H9 (cell line): Measurements from ENCODE around the gene MAML3. TPM values are rescaled to one million over a fixed set of nuclear protein-coding genes. Genes with fewer than 3 reads are reported as not detected.

Experiments used
- DNase-seq: peaks from one replicate; pipeline ENCODE4 v3.0.0-alpha.2; 2017
- H2AFZ ChIP-seq: one replicate; pipeline ENCODE4 v1.6.1; 2013; ENCODE audit warnings: mild to moderate bottlenecking, low read length, control low read depth, moderate library complexity
- H2AK5ac ChIP-seq: 2 replicates; pipeline ENCODE4 v1.6.1; 2013; ENCODE audit warnings: low read length, control low read depth, mixed read lengths; ENCODE audit not compliant: insufficient read length
- H2BK120ac ChIP-seq: one replicate; pipeline ENCODE4 v1.6.1; 2013; ENCODE audit warnings: low read depth, mild to moderate bottlenecking, low read length, control low read depth, inconsistent platforms; ENCODE audit not compliant: poor library complexity, severe bottlenecking
- H2BK12ac ChIP-seq: 2 replicates; pipeline ENCODE4 v1.6.1; 2013; ENCODE audit warnings: low read length, control low read depth, mixed read lengths, low read depth; ENCODE audit not compliant: insufficient read length
- H2BK15ac ChIP-seq: 2 replicates; pipeline ENCODE4 v1.6.1; 2013; ENCODE audit warnings: low read depth, low read length, control low read depth
- H2BK20ac ChIP-seq: one replicate; pipeline ENCODE4 v1.6.1; 2013; ENCODE audit warnings: low read depth, mild to moderate bottlenecking, low read length, control low read depth, inconsistent platforms; ENCODE audit not compliant: poor library complexity, severe bottlenecking
- H2BK5ac ChIP-seq: 2 replicates; pipeline ENCODE4 v1.6.1; 2013; ENCODE audit warnings: low read length, control low read depth, mixed read lengths; ENCODE audit not compliant: insufficient read length
- H3K14ac ChIP-seq: 2 replicates; pipeline ENCODE4 v1.6.1; 2013; ENCODE audit warnings: low read length, control low read depth; ENCODE audit not compliant: insufficient read depth
- H3K18ac ChIP-seq: 2 replicates; pipeline ENCODE4 v1.6.1; 2013; ENCODE audit warnings: low read depth, mild to moderate bottlenecking, mixed read lengths, low read length, control low read depth; ENCODE audit not compliant: insufficient read length
- H3K23ac ChIP-seq: 2 replicates; pipeline ENCODE4 v1.6.1; 2013; ENCODE audit warnings: low read length, control low read depth, mixed read lengths, low read depth; ENCODE audit not compliant: insufficient read length
- H3K23me2 ChIP-seq: 2 replicates; pipeline ENCODE4 v1.6.1; 2013; ENCODE audit warnings: low read depth, mild to moderate bottlenecking, mixed read lengths, low read length, control low read depth; ENCODE audit not compliant: insufficient read length, poor library complexity, severe bottlenecking
- H3K27ac ChIP-seq: 2 replicates; pipeline ENCODE4 v1.5.1; 2013; ENCODE audit warnings: low read length, control low read depth, mixed read lengths, low read depth; ENCODE audit not compliant: insufficient read length
- H3K27me3 ChIP-seq: 2 replicates; pipeline ENCODE4 v1.6.1; 2013; ENCODE audit warnings: low read length, control low read depth, inconsistent platforms; ENCODE audit not compliant: insufficient read depth
- H3K4ac ChIP-seq: 2 replicates; pipeline ENCODE4 v1.6.1; 2013; ENCODE audit warnings: low read depth, mild to moderate bottlenecking, control low read depth, inconsistent platforms, low read length, moderate library complexity
- H3K4me1 ChIP-seq: 2 replicates; pipeline ENCODE4 v1.6.1; 2013; ENCODE audit warnings: low read length, control low read depth, inconsistent platforms; ENCODE audit not compliant: insufficient read depth
- H3K4me2 ChIP-seq: 2 replicates; pipeline ENCODE4 v1.6.1; 2013; ENCODE audit warnings: low read length, control low read depth, mixed read lengths; ENCODE audit not compliant: insufficient read length, insufficient read depth
- H3K56ac ChIP-seq: 2 replicates; pipeline ENCODE4 v1.6.1; 2013; ENCODE audit warnings: low read depth, mild to moderate bottlenecking, mixed read lengths, low read length, control low read depth; ENCODE audit not compliant: insufficient read length
- H3K79me1 ChIP-seq: 2 replicates; pipeline ENCODE4 v1.6.1; 2013; ENCODE audit warnings: low read depth, mild to moderate bottlenecking, moderate library complexity, low read length, control low read depth, inconsistent platforms; ENCODE audit not compliant: insufficient read depth, poor library complexity, severe bottlenecking
- H3K79me2 ChIP-seq: 2 replicates; pipeline ENCODE4 v1.6.1; 2013; ENCODE audit warnings: low read length, control low read depth, inconsistent platforms; ENCODE audit not compliant: insufficient read depth
- H3K9ac ChIP-seq: 2 replicates; pipeline ENCODE4 v1.6.1; 2013; ENCODE audit warnings: low read length, control low read depth, mixed read lengths; ENCODE audit not compliant: insufficient read length; ENCODE audit errors: extremely low read depth
- H3K9me3 ChIP-seq: one replicate; pipeline ENCODE4 v1.6.1; 2013; ENCODE audit warnings: low read depth, low read length, inconsistent platforms; ENCODE audit not compliant: control insufficient read depth
- H3T11ph ChIP-seq: one replicate; pipeline ENCODE4 v1.6.1; 2013; ENCODE audit warnings: mild to moderate bottlenecking, low read length, control low read depth, inconsistent platforms
- H4K20me1 ChIP-seq: one replicate; pipeline ENCODE4 v1.6.1; 2013; ENCODE audit not compliant: control insufficient read depth, insufficient read length, insufficient read depth
- H4K5ac ChIP-seq: 2 replicates; pipeline ENCODE4 v1.6.1; 2013; ENCODE audit warnings: low read depth, mild to moderate bottlenecking, mixed read lengths, low read length, control low read depth; ENCODE audit not compliant: insufficient read length
- H4K8ac ChIP-seq: replicated peaks from 2 replicates; pipeline ENCODE4 v1.6.1; 2013; ENCODE audit warnings: low read length, control low read depth, mixed read lengths, low read depth; ENCODE audit not compliant: insufficient read length
- H4K91ac ChIP-seq: 2 replicates; pipeline ENCODE4 v1.6.1; 2013; ENCODE audit warnings: low read depth, mild to moderate bottlenecking, moderate library complexity, mixed read lengths, low read length, control low read depth; ENCODE audit not compliant: insufficient read length
- H3K27ac Mint-ChIP-seq, 3 experiments: 2 replicates in 2 of 3; 3 replicates in 1 of 3; pipeline ENCODE4 v1.8.0; 2020 to 2021; ENCODE audit warnings: mixed read lengths in 3 of 3, mild to moderate bottlenecking in 1 of 3, moderate library complexity in 1 of 3
- H3K27me3 Mint-ChIP-seq: 2 replicates; pipeline ENCODE4 v1.8.0; 2021; ENCODE audit warnings: low read depth, mild to moderate bottlenecking, moderate library complexity, mixed read lengths
- H3K36me3 Mint-ChIP-seq, 3 experiments: 2 replicates in 2 of 3; 3 replicates in 1 of 3; pipeline ENCODE4 v1.8.0; 2020 to 2021; ENCODE audit warnings: low read depth in 3 of 3, mixed read lengths in 3 of 3; ENCODE audit not compliant: insufficient read depth in 1 of 3
- H3K4me1 Mint-ChIP-seq, 2 experiments: 2 replicates each; pipeline ENCODE4 v1.8.0; 2020; ENCODE audit warnings: mixed read lengths in 2 of 2
- H3K4me3 Mint-ChIP-seq, 2 experiments: 2 replicates in 1 of 2; 3 replicates in 1 of 2; pipeline ENCODE4 v1.8.0; 2020 to 2021; ENCODE audit warnings: mild to moderate bottlenecking in 2 of 2, mixed read lengths in 2 of 2, moderate library complexity in 1 of 2
- H3K9me3 Mint-ChIP-seq, 2 experiments: 2 replicates in 1 of 2; 3 replicates in 1 of 2; pipeline ENCODE4 v1.8.0; 2020; ENCODE audit warnings: mild to moderate bottlenecking in 2 of 2, mixed read lengths in 2 of 2, moderate library complexity in 1 of 2
- CTCF ChIP-seq: fragments of 200-600 bp; sonication (generic); conservative IDR thresholded peaks from 3 replicates; pipeline ENCODE4 v1.8.0; 2021; ENCODE audit warnings: antibody characterized with exemption, mild to moderate bottlenecking
- WGBS: extraction: QIAGEN DNeasy Blood & Tissue Kit; methylation state at CpG from one replicate; pipeline ENCODE4 v1.1.7; 2013; ENCODE audit warnings: missing lambda C conversion rate, low lambda C conversion rate, mixed read lengths; ENCODE audit not compliant: insufficient read length; ENCODE audit errors: extremely low coverage; 5-methylcytosine and 5-hydroxymethylcytosine counted together
- total RNA-seq: library from RNA; stranded (reverse); gene quantifications from 2 replicates; pipeline ENCODE4 v1.2.1, GENCODE V29; 2021

The MAML3 gene
- total RNA-seq, 1 experiment from 2014 or later = 3.9 TPM

- Histone ChIP-seq H2BK5ac (no peak overlapping the region), H3K27ac (no peak overlapping the region), H3K23me2 (no peaks in the 10 kb centered on the region), H3K4me2 (no peak overlapping the region), H3K56ac (no peak overlapping the region), H2BK120ac (no peak overlapping the region), H3K79me2 (no peaks in the 10 kb centered on the region), H2AFZ (no peak overlapping the region), H3K4me1 (no peaks in the 10 kb centered on the region), H3K18ac (no peak overlapping the region), H2BK15ac (no peak overlapping the region), H3K23ac (no peak overlapping the region), H4K5ac (no peak overlapping the region), H3K4ac (no peak overlapping the region), H3K14ac (no peak overlapping the region), H3T11ph (no peak overlapping the region), H2BK12ac (no peak overlapping the region), H4K20me1 (no peaks in the 10 kb centered on the region), H4K8ac (no peak overlapping the region), H3K79me1 (no peaks in the 10 kb centered on the region), H2BK20ac (no peak overlapping the region), H3K9me3 (no peaks in the 10 kb centered on the region), H3K9ac (no peak overlapping the region), H4K91ac (no peak overlapping the region), H3K27me3 (no peaks in the 10 kb centered on the region), H2AK5ac (no peak overlapping the region)
- peaks cover 26 to 30% of the 10 kb centered on the region in 2 experiments for H3K4me1 Mint-ChIP-seq
- H3K27ac Mint-ChIP-seq = peak overlapping the region in 1 of 3 experiments; percentile 15; a peak in 3 of 7 replicates
- no peak for DNase-seq
- peaks cover 16% of the 10 kb centered on the region for H3K27me3 Mint-ChIP-seq
- peak; percentile 63 for TF ChIP-seq CTCF
- H3K9me3 Mint-ChIP-seq = no peaks in the 10 kb centered on the region
- no peaks in the 10 kb centered on the region for H3K36me3 Mint-ChIP-seq
- no peak overlapping the region for H3K4me3 Mint-ChIP-seq
- WGBS = no CpG with 5 or more reads among the region's 4 CpGs
These were observed 392.5 kb downstream of the MAML3 start for GRCh38 chr4:139761461-139761860.
